Effector memory CD8-positive, alpha-beta T cell (primary cell): ENCODE measurements around the gene CREB3.

Source experiments
- ATAC-seq: fragments of 150-1000 bp; cut with Tn5 transposase; replicated peaks from 2 replicates; pipeline ENCODE4 v1.10.0; 2021; ENCODE audit warnings: mild to moderate bottlenecking, moderate library complexity
- DNase-seq, 3 experiments: peaks; one replicate each; pipeline ENCODE4 v3.0.0; 2021
- H3K27ac Mint-ChIP-seq, 2 donors: one replicate each; pipeline ENCODE4 v1.8.0; 2022; ENCODE audit warnings: mild to moderate bottlenecking in 2 of 2, mixed read lengths in 2 of 2, moderate library complexity in 2 of 2
- H3K27me3 Mint-ChIP-seq, 2 donors: one replicate each; pipeline ENCODE4 v1.8.0; 2022; ENCODE audit warnings: mixed read lengths in 2 of 2
- H3K36me3 Mint-ChIP-seq: one replicate; pipeline ENCODE4 v1.8.0; 2022; ENCODE audit warnings: mild to moderate bottlenecking, moderate library complexity, mixed read lengths; ENCODE audit not compliant: insufficient read depth
- H3K4me1 Mint-ChIP-seq, 2 donors: one replicate each; pipeline ENCODE4 v1.8.0; 2022; ENCODE audit warnings: low read depth in 2 of 2, mixed read lengths in 2 of 2
- H3K4me3 Mint-ChIP-seq, 2 donors: one replicate each; pipeline ENCODE4 v1.8.0; 2022; ENCODE audit warnings: mild to moderate bottlenecking in 2 of 2, mixed read lengths in 2 of 2, moderate library complexity in 2 of 2
- H3K9me3 Mint-ChIP-seq, 2 donors: one replicate each; pipeline ENCODE4 v1.8.0; 2022; ENCODE audit warnings: mixed read lengths in 2 of 2

Gene CREB3

GRCh38 chr9:35723908-35724307, 8.6 kb upstream of the CREB3 start:
- DNase-seq (no peak), ATAC-seq (no peak)
- Mint-ChIP-seq H3K27me3 (no peaks in the 10 kb centered on the region), H3K36me3 (peaks cover 74% of the 10 kb centered on the region), H3K4me1 (peaks cover 15 to 19% of the 10 kb centered on the region in 2 donors), H3K4me3 (no peak overlapping the region), H3K9me3 (no peaks in the 10 kb centered on the region), H3K27ac (peak overlapping the region in 1 of 2 donors; percentile 64)

DNA sequence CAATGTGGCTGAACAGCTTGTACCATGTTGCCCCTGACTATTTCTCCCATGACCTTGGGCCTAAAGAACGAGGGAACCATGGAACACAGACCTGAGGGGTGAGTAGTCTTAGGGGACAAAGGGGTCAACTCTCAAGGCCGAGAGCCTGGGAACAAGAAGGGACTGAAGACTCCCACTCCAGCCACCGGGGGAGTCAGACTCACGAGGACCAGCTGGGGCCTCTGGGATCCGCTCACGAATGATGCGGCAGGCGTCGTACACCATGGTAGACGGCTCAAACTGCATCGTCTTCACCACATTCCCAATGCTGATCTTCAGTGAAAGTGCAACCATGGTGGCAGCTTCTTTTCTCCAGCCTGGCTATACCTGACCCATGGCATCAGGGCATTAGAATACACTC, 7.1 kb upstream of the CREB3 start:
- no peak overlapping the region for H3K27ac Mint-ChIP-seq

DNA sequence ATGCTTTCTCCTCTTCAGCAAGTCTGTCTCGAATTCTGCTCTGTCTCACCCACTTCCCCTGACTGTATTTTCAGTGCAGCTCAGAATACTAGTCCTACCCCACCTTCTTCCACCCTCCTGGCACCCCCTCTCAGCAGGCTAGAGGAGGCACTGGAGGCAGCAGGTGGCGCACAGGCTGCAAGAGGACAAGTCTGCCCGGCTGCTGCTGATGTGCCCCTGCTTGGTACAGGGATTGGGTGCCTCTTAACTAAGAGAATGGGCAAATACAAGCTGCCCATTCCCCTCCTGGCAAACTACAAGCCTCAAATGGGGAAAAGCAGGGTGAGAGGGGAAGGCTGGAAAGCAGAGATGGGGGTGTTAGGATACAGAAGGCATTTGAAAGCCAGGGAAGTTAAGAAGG, 5.5 kb upstream of the CREB3 start:
- DNase-seq (peak; percentile 24 to 35 (median 27)), ATAC-seq (peak; percentile 57)
- Mint-ChIP-seq H3K4me3 (no peak overlapping the region), H3K36me3 (peaks cover 46% of the 10 kb centered on the region), H3K9me3 (no peaks in the 10 kb centered on the region), H3K4me1 (peaks cover 11 to 24% of the 10 kb centered on the region in 2 donors), H3K27ac (no peak overlapping the region), H3K27me3 (no peaks in the 10 kb centered on the region)

More for the DNA sequence above, 7.1 kb upstream of the CREB3 start:
- H3K36me3 Mint-ChIP-seq = peaks cover 59% of the 10 kb centered on the region
- no peaks in the 10 kb centered on the region for H3K9me3 Mint-ChIP-seq
- ATAC-seq = no peak
- H3K4me3 Mint-ChIP-seq = no peak overlapping the region
- H3K27me3 Mint-ChIP-seq = no peaks in the 10 kb centered on the region
- H3K4me1 Mint-ChIP-seq = peaks cover 15 to 19% of the 10 kb centered on the region in 2 donors
- no peak for DNase-seq

GRCh38 chr9:35727676-35728040, 4.8 kb upstream of the CREB3 start:
- DNase-seq = no peak
- no peaks in the 10 kb centered on the region for H3K9me3 Mint-ChIP-seq
- H3K4me3 Mint-ChIP-seq = no peak overlapping the region
- H3K27me3 Mint-ChIP-seq = no peaks in the 10 kb centered on the region
- peaks cover 6 to 26% of the 10 kb centered on the region in 2 donors for H3K4me1 Mint-ChIP-seq
- peaks cover 39% of the 10 kb centered on the region for H3K36me3 Mint-ChIP-seq
- no peak overlapping the region for H3K27ac Mint-ChIP-seq
- no peak for ATAC-seq

DNA sequence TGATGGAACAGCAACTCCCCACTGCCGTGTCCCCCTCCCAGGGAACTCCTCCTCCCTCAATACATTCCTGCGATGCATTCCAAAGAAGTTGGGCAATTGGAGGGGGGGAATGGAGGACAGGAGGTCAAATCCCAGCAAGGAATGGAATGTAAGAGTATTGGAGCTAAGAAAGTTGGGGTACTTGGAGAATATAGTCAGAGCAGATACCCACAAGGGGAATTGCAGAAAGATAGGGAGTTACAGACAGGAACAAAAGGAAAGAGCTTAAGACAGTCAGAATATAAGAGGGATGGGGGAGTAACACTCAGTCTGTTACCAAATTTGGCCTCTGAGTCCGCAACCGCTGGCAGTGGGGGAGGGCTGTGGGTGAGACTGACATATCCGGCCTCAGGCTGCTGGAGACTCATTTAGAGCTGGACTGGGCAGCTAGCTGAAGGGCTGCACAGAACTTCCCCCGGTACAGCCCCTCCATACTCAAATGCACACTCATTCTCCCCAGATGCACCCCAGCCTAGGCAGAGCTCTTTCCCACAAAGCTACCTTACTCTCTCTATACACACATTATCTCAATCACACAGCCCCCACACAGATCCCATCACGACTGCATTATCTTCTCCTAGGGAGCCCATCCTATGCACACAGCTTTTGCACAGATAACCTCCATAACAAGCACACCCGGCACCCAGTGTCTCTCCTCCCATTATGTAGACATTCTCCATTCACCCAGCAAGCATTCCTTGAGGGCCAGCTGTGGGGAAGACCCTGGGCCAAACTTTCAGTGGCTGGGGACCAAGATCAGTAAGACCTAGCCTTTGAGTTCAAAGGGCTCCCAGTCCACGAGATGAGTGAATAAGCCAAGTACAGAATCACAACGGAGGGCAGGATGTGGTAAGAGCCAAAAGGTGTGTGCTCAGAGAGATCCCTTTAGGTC, 4.2 kb upstream of the CREB3 start:
- no peak overlapping the region for H3K4me3 Mint-ChIP-seq
- peaks cover 10 to 33% of the 10 kb centered on the region in 2 donors for H3K4me1 Mint-ChIP-seq
- no peaks in the 10 kb centered on the region for H3K9me3 Mint-ChIP-seq
- no peaks in the 10 kb centered on the region for H3K27me3 Mint-ChIP-seq
- H3K36me3 Mint-ChIP-seq = peaks cover 32% of the 10 kb centered on the region
- ATAC-seq = no peak
- peak in 1 of 3 experiments; percentile 24 for DNase-seq
- no peak overlapping the region for H3K27ac Mint-ChIP-seq

GRCh38 chr9:35729101-35729500, 3.4 kb upstream of the CREB3 start:
- Mint-ChIP-seq H3K36me3 (peaks cover 28% of the 10 kb centered on the region), H3K4me1 (peaks cover 12 to 33% of the 10 kb centered on the region in 2 donors), H3K4me3 (no peak overlapping the region), H3K27ac (no peak overlapping the region), H3K9me3 (no peaks in the 10 kb centered on the region), H3K27me3 (no peaks in the 10 kb centered on the region)
- no peak for ATAC-seq
- no peak for DNase-seq

- no peak for ATAC-seq
- H3K9me3 Mint-ChIP-seq = no peaks in the 10 kb centered on the region
- no peak overlapping the region for H3K4me3 Mint-ChIP-seq
- peaks cover 7 to 27% of the 10 kb centered on the region in 2 donors for H3K4me1 Mint-ChIP-seq
- H3K36me3 Mint-ChIP-seq = peaks cover 24% of the 10 kb centered on the region
- no peak overlapping the region for H3K27ac Mint-ChIP-seq
- H3K27me3 Mint-ChIP-seq = no peaks in the 10 kb centered on the region
- peak in 1 of 3 experiments; percentile 16 for DNase-seq
These were observed 2.6 kb upstream of the CREB3 start for GRCh38 chr9:35729700-35730485.

- Mint-ChIP-seq H3K9me3 (no peaks in the 10 kb centered on the region), H3K4me3 (no peak overlapping the region), H3K27ac (no peak overlapping the region), H3K4me1 (peaks cover 6 to 26% of the 10 kb centered on the region in 2 donors), H3K27me3 (no peaks in the 10 kb centered on the region), H3K36me3 (peaks cover 18% of the 10 kb centered on the region)
- DNase-seq = no peak
- ATAC-seq = no peak
These were observed 2.0 kb upstream of the CREB3 start for GRCh38 chr9:35730486-35730854.

- Mint-ChIP-seq H3K27ac (peak overlapping the region in 1 of 2 donors; percentile 93), H3K4me3 (no peak overlapping the region), H3K4me1 (peaks cover 13 to 25% of the 10 kb centered on the region in 2 donors), H3K36me3 (peaks cover 14% of the 10 kb centered on the region), H3K27me3 (no peaks in the 10 kb centered on the region), H3K9me3 (no peaks in the 10 kb centered on the region)
- ATAC-seq = no peak
- no peak for DNase-seq
These were observed 866 bp upstream of the CREB3 start for GRCh38 chr9:35731415-35732184.

- Mint-ChIP-seq H3K27ac (peak overlapping the region in 1 of 2 donors; percentile 93), H3K9me3 (no peaks in the 10 kb centered on the region), H3K4me1 (peaks cover 13 to 20% of the 10 kb centered on the region in 2 donors), H3K27me3 (no peaks in the 10 kb centered on the region), H3K4me3 (no peak overlapping the region), H3K36me3 (peaks cover 21% of the 10 kb centered on the region)
- ATAC-seq (no peak), DNase-seq (peak in 1 of 3 experiments; percentile 11)
These were observed 505 bp downstream of the CREB3 start for GRCh38 chr9:35732800-35733541.

DNA sequence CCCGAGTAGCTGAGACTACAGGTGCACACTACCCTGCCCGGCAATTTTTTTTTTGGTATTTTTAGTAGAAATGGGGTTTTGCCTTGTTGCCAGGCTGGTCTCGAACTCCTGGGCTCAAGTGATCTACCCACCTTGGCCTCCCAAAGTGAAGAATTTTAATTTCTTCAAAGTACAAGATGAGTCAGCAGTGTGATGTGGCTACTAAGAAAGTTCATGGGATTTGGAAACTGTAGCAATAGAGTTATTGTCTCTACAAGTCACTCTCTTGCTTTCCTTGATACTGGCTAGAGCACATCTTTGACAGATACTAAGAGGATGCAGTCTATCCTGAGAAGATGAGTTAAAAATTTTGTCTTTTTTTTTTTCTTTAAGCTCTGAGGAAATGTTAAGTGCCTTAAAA, 1.6 kb downstream of the CREB3 start:
- H3K27ac Mint-ChIP-seq = peak overlapping the region in 1 of 2 donors; percentile 63

DNA sequence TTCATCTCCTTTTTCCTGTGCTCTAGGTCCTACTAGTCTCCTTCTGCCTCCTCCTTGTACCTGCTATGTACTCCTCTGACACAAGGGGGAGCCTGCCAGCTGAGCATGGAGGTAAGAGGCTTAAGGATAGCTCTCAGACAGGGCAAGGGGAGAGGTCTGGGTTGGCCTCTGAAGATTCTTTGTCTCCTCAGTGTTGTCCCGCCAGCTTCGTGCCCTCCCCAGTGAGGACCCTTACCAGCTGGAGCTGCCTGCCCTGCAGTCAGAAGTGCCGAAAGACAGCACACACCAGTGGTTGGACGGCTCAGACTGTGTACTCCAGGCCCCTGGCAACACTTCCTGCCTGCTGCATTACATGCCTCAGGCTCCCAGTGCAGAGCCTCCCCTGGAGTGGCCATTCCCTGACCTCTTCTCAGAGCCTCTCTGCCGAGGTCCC, 3.8 kb downstream of the CREB3 start:
- H3K9me3 Mint-ChIP-seq = no peaks in the 10 kb centered on the region
- no peak for ATAC-seq

More for the DNA sequence above, 1.6 kb downstream of the CREB3 start:
- Mint-ChIP-seq H3K36me3 (peaks cover 27% of the 10 kb centered on the region), H3K27me3 (no peaks in the 10 kb centered on the region), H3K4me3 (no peak overlapping the region), H3K9me3 (no peaks in the 10 kb centered on the region), H3K4me1 (peaks cover 13 to 23% of the 10 kb centered on the region in 2 donors)
- no peak for DNase-seq
- no peak for ATAC-seq

More for the DNA sequence above, 3.8 kb downstream of the CREB3 start:
- Mint-ChIP-seq H3K27ac (no peak overlapping the region), H3K27me3 (no peaks in the 10 kb centered on the region), H3K4me3 (no peak overlapping the region), H3K4me1 (peaks cover 13 to 20% of the 10 kb centered on the region in 2 donors), H3K36me3 (peaks cover 29% of the 10 kb centered on the region)
- DNase-seq = peak; percentile 62 to 67 (median 66)
